MM.1S (cell line): ENCODE measurements around the gene RAB3B.

ENCODE experiments used
- DNase-seq: peaks from one replicate; pipeline ENCODE4 v3.0.0-alpha.2; 2015
- H2AFZ ChIP-seq: fragments of 300-600 bp; sonication (generic); 2 replicates; pipeline ENCODE4 v1.6.0; 2016; ENCODE audit warnings: antibody characterized with exemption, low read length
- H3F3A ChIP-seq: fragments of 300-600 bp; sonication (generic); 2 replicates; pipeline ENCODE4 v1.6.1; 2016; ENCODE audit warnings: mild to moderate bottlenecking, antibody characterized with exemption, low read length, moderate library complexity, mixed read lengths; ENCODE audit not compliant: insufficient read depth
- H3K27ac ChIP-seq: fragments of 300-600 bp; sonication (generic); 2 replicates; pipeline ENCODE4 v1.5.1; 2016; ENCODE audit warnings: mild to moderate bottlenecking, low read length
- H3K27me3 ChIP-seq: fragments of 300-600 bp; sonication (generic); replicated peaks from 2 replicates; pipeline ENCODE4 v1.6.0; 2016; ENCODE audit warnings: low read length; ENCODE audit not compliant: insufficient read depth
- H3K36me3 ChIP-seq: fragments of 300-600 bp; sonication (generic); replicated peaks from 2 replicates; pipeline ENCODE4 v1.6.1; 2016; ENCODE audit warnings: mild to moderate bottlenecking, low read length, mixed read lengths; ENCODE audit not compliant: insufficient read depth
- H3K4me1 ChIP-seq: fragments of 300-600 bp; sonication (generic); 2 replicates; pipeline ENCODE4 v1.6.1; 2016; ENCODE audit warnings: low read length, mixed read lengths
- H3K4me2 ChIP-seq: fragments of 300-600 bp; sonication (generic); 2 replicates; pipeline ENCODE4 v1.6.0; 2016; ENCODE audit warnings: low read depth, low read length
- H3K4me3 ChIP-seq: fragments of 300-600 bp; sonication (generic); 2 replicates; pipeline ENCODE4 v1.5.1; 2016; ENCODE audit warnings: low read length, mixed read lengths
- H3K79me2 ChIP-seq: fragments of 300-600 bp; sonication (generic); 2 replicates; pipeline ENCODE4 v1.6.1; 2016; ENCODE audit warnings: mixed run types, low read length, mixed read lengths
- H3K9ac ChIP-seq: fragments of 300-600 bp; sonication (generic); 2 replicates; pipeline ENCODE4 v1.6.1; 2016; ENCODE audit warnings: low read length, mixed read lengths
- H3K9me2 ChIP-seq: fragments of 300-600 bp; sonication (generic); replicated peaks from 2 replicates; pipeline ENCODE4 v1.6.1; 2016; ENCODE audit warnings: mild to moderate bottlenecking, low read length, mixed read lengths; ENCODE audit not compliant: insufficient read depth
- H3K9me3 ChIP-seq: fragments of 300-600 bp; sonication (generic); replicated peaks from 2 replicates; pipeline ENCODE4 v1.6.1; 2016; ENCODE audit warnings: mild to moderate bottlenecking, low read length, mixed read lengths; ENCODE audit not compliant: insufficient read depth
- H4K20me1 ChIP-seq: fragments of 300-600 bp; sonication (generic); 2 replicates; pipeline ENCODE4 v1.6.1; 2016; ENCODE audit warnings: mild to moderate bottlenecking, low read length, moderate library complexity, mixed read lengths; ENCODE audit not compliant: insufficient read depth
- CTCF ChIP-seq: fragments of 300-600 bp; sonication (generic); IDR thresholded peaks from 2 replicates; pipeline ENCODE4 v1.5.1; 2016; ENCODE audit warnings: antibody characterized with exemption, low read length, mixed read lengths
- EZH2 ChIP-seq: fragments of 300-600 bp; sonication (generic); optimal IDR thresholded peaks from 2 replicates; pipeline ENCODE3; 2017; ENCODE audit warnings: low read depth, mild to moderate bottlenecking, antibody characterized with exemption, low read length, mixed read lengths
- EZH2phosphoT487 ChIP-seq: fragments of 300-600 bp; sonication (generic); IDR thresholded peaks from 2 replicates; pipeline ENCODE4 v1.6.1; 2018; ENCODE audit warnings: antibody characterized with exemption, low read length

Gene RAB3B

DNA sequence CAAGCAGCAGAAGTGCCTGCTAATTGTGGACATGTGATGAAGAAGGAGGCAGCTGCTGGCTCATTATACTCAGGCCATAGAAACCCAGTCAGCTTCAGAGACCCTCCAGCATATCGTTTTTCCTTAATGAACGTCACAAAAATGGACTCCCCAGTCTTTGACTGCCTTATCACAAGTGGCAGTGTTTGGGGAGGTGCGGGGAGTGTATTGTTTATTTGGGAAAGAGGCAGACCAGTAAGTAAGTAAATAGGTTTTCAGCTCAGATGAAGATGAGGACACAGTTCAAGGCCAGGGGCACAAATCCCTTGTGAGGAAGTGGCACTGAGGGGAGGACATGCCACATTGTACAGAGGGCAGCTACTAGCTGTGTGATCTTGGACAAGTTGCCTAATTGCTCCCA, 68.5 kb downstream of the RAB3B start:
- Histone ChIP-seq H3K4me2 (no peak overlapping the region), H3K36me3 (no peaks in the 10 kb centered on the region), H3K9me3 (no peaks in the 10 kb centered on the region), H3K9ac (no peak overlapping the region), H3K4me1 (no peaks in the 10 kb centered on the region), H3K27ac (no peak overlapping the region), H3K4me3 (no peak overlapping the region), H4K20me1 (no peaks in the 10 kb centered on the region), H3F3A (no peaks in the 10 kb centered on the region), H3K9me2 (no peaks in the 10 kb centered on the region), H3K79me2 (no peaks in the 10 kb centered on the region), H3K27me3 (no peaks in the 10 kb centered on the region), H2AFZ (no peak overlapping the region)
- TF ChIP-seq CTCF (no peak), EZH2phosphoT487 (no peak), EZH2 (no peak)
- no peak for DNase-seq

DNA sequence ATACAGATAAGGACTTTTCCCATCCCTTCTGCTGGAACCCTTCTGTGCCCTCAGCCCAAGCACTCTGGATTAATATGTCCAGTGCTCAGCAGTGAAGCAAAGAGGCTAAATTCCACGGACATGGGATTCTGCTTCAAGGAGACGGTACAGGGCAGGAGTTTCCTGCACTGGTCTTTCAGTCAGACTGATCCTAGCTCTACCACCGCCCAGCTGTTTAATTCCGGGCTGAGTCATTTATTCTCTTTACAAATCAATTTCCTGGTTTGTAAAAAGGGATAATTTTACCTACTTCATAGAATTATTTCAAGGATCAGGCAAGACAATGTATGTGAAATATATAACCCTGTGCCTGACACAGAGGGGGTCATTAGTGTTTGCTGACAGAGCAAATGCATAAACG, 70.4 kb downstream of the RAB3B start:
- Histone ChIP-seq H3K36me3 (no peaks in the 10 kb centered on the region), H3K79me2 (no peaks in the 10 kb centered on the region), H3K27me3 (no peaks in the 10 kb centered on the region), H3K4me3 (no peak overlapping the region), H4K20me1 (no peaks in the 10 kb centered on the region), H3K9ac (no peak overlapping the region), H3K9me3 (no peaks in the 10 kb centered on the region), H3K9me2 (no peaks in the 10 kb centered on the region), H3F3A (no peaks in the 10 kb centered on the region), H3K27ac (no peak overlapping the region), H2AFZ (no peak overlapping the region), H3K4me1 (no peaks in the 10 kb centered on the region), H3K4me2 (no peak overlapping the region)
- no peak for DNase-seq
- TF ChIP-seq EZH2phosphoT487, result no peak

- H3F3A ChIP-seq, result no peaks in the 10 kb centered on the region
- no peak for DNase-seq
Measured at GRCh38 chr1:51919684-51920083, 70.8 kb downstream of the RAB3B start.

More at GRCh38 chr1:51919684-51920083, 70.8 kb downstream of the RAB3B start:
- H3K4me1 ChIP-seq, result no peaks in the 10 kb centered on the region
- no peaks in the 10 kb centered on the region for H3K9me2 ChIP-seq
- no peak overlapping the region for H3K4me3 ChIP-seq
- no peaks in the 10 kb centered on the region for H3K9me3 ChIP-seq
- H3K27me3 ChIP-seq, result no peaks in the 10 kb centered on the region
- no peak overlapping the region for H2AFZ ChIP-seq
- no peak overlapping the region for H3K9ac ChIP-seq
- no peaks in the 10 kb centered on the region for H3K36me3 ChIP-seq
- H3K4me2 ChIP-seq, result no peak overlapping the region
- H3K27ac ChIP-seq, result no peak overlapping the region
- TF ChIP-seq EZH2 (no peak), EZH2phosphoT487 (no peak), CTCF (no peak)
- no peaks in the 10 kb centered on the region for H4K20me1 ChIP-seq
- no peaks in the 10 kb centered on the region for H3K79me2 ChIP-seq
